DND-41 (cell line): ENCODE results near the gene VWC2L.

ENCODE experiments used
- EZH2 ChIP-seq: IDR thresholded peaks from 3 replicates; pipeline ENCODE4 v1.6.1; 2012; ENCODE audit warnings: borderline replicate concordance, low read depth, mild to moderate bottlenecking, moderate library complexity, low read length, inconsistent platforms; ENCODE audit not compliant: severe bottlenecking
- TF ChIP-seq, protein P1 (sequence below): IDR thresholded peaks from 2 replicates; pipeline ENCODE4 v1.5.1; 2012; ENCODE audit warnings: borderline replicate concordance, low read length, moderate library complexity, mild to moderate bottlenecking; ENCODE audit not compliant: poor library complexity, severe bottlenecking; ENCODE audit errors: extremely low read depth

DNA sequence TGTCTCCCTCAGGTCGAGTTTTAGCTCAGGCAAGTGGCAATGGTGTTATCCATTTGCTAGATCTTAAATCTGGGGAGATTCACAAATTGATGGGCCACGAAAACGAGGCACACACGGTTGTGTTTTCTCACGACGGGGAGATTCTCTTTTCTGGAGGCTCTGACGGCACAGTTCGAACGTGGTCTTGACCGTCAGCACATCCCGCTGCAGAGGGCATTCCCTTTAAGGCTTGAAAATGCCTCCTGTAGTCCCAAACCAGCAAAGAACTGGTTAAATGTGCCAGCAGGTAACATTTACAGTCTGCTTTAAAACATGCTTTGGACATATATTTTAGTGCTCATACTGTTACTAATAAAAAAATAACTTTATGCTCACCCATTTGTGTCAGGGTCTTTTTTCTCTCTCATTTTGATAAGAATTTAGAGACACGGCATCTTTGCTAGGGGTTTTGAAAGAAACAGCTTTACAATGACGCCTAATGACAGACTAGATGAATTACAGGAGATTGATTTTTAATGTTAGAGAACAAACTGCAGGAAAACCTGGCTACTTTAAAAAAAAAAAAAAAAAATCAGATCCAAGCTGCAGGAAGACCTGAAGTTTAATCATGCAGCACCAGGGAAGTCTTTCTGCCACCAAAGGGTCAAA lies 602 bp upstream of the VWC2L start:
- TF ChIP-seq, protein P1, sequence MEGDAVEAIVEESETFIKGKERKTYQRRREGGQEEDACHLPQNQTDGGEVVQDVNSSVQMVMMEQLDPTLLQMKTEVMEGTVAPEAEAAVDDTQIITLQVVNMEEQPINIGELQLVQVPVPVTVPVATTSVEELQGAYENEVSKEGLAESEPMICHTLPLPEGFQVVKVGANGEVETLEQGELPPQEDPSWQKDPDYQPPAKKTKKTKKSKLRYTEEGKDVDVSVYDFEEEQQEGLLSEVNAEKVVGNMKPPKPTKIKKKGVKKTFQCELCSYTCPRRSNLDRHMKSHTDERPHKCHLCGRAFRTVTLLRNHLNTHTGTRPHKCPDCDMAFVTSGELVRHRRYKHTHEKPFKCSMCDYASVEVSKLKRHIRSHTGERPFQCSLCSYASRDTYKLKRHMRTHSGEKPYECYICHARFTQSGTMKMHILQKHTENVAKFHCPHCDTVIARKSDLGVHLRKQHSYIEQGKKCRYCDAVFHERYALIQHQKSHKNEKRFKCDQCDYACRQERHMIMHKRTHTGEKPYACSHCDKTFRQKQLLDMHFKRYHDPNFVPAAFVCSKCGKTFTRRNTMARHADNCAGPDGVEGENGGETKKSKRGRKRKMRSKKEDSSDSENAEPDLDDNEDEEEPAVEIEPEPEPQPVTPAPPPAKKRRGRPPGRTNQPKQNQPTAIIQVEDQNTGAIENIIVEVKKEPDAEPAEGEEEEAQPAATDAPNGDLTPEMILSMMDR, result no peak
- no peak for TF ChIP-seq EZH2
